GM19023 (cell line): Measurements from ENCODE around the gene SLFN12.
"Not testable (repeated sequence)": the region's sequence is repeated elsewhere in the genome, so short reads cannot be mapped to it uniquely, and the experiment has no call there.

Experiments used
- ATAC-seq: cut with Tn5 transposase; IDR thresholded peaks from one replicate; pipeline ENCODE4 v1.9.1; 2021; ENCODE audit warnings: mild to moderate bottlenecking, moderate library complexity; ENCODE audit not compliant: unreplicated experiment

The SLFN12 gene

DNA sequence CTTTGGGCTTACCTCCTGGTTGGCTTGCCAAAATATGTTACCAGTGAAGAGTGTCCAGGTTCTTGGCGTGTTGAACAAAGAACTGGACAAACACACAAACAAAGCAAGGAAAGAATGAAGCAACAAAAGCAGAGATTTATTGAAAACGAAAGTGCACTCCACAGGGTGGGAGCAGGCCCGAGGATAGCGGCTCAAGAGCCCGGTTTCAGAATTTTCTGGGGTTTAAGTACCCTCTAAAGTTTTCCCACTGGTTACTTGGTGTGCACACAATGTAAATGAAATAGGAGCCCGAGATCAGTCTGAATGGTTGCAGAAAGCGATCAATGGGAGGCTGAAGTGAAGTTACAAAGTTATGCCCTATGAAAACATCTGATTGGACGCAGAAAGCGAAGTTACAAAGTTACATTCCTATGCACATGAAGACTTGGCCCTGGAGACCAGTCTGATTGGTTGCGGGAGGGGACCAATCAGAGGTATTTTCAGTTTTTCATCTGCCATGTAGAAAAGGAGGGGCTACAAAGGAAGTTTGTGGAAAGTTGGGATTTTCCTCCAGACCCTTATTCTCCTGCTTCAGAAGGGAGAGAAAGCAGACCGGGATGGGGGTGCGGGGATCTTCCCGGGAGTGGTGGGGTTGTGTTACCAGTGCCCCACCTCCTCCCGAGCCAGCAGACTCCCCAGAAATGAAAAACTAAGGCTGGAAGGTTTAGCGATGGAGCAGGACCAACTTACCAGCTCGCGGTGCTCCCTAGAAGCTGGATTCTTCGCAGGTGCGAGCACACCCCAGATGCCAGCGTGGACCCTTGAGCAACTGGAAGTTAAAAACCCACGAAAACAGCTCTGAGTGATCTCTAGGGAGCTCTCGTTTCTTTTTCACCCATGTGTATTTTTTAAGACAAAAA is at the start of gene SLFN12:
SLFN12 (minus strand) TSS at position 325 of the 899 bp plus-strand sequence. CDS start 9,472 bp downstream, outside the sequence.
- ATAC-seq = peak; percentile 81

DNA sequence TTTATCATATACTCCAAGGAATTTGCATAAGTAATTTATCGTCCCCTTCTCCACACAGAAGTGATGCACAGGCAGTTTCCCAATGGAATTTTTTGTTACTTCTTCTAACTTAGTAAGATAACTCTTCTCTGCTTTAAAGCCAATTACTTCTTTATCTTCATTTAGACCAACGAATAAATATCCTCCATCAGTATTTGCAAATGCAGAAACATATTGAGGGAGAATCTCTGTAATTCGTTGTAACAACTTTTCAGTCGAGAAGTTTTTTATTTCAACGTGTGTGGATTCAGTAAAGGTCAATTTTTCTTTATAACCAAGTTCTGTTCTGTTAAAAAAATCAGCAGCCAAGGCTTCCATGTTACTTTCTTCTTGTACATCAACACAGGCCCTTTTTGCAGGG is 47.0 kb upstream of the SLFN12 start:
- ATAC-seq = no peak

DNA sequence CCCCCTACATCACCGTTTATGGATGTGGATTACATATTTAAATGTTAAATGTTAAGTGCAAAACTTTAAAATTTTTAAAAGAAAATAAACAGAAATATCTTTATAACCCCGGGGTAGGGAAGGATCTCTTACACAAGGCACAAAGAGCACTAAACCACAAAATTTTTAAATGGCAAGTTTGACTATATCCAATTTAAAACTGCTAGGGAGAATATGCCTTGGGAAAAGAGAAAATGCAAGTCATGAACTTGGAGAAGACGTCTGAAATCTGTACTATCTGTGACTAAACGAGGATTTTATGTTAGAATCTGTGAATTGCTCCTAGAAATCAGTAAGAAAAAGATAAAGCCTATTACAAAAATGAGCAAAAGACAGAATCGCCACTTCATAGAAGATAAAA is 44.9 kb upstream of the SLFN12 start:
- ATAC-seq = no peak

DNA sequence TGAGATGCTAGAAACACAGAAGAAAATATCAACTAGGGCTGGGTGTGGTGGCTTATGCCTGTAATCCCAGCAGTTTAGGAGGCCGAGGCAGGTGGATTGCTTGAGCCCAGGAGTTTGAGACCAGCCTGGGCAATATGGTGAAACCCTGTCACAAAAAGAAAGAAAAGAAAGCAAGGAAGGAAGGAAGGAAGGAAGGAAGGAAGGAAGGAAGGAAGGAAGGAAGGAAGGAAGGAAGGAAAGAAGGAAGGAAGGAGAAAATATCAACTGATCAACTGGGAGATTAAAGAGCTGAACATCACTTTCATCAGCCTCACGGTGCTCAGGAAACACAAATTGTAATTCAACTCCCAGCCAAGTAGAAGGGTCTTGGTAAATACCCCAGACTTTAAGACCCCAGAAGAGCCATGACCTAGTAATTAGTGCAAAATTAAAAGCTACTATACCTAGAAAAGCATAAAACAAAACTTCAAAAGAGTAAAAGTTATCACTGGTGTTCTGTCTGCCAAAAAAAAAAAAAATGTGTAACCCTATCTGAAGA is 44.1 kb upstream of the SLFN12 start:
- ATAC-seq = no peak

DNA sequence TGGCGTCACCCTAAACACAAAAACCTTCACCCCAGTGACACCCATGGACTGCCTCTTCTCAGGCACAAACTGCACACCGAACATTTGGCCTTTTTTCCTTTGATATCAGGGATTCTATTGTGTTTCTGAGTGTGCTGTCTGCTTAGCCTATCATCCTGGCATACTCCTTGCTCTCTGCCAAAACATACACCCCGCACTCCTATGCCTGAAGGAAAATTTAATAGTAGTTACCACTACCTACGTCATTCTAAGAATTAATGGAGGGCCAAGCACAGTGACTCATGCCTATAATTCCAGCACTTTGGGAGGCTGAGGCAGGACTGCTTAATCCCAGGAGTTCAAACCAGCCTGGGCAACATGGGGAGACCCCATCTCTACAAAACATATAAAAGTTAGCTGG is 36.2 kb upstream of the SLFN12 start:
- ATAC-seq = no peak

DNA sequence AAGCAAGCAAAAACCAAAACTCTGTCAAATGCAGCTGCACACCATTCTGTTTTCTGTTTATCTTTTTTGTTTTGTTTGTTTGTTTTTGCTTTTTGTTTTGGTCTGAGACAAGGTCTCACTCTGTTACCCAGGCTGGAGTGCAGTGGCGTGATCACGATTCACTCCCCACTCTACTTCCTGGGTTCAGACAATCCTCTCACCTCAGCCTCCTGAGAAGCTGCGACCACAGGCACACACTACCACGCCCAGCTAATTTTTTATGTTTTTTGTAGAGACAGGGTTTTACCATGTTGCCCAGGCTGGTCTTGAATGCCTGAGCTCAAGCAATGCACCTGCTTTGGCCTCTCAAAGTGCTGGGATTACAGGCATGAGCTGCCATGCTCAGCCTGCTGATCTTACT is 35.5 kb upstream of the SLFN12 start:
- no peak for ATAC-seq

DNA sequence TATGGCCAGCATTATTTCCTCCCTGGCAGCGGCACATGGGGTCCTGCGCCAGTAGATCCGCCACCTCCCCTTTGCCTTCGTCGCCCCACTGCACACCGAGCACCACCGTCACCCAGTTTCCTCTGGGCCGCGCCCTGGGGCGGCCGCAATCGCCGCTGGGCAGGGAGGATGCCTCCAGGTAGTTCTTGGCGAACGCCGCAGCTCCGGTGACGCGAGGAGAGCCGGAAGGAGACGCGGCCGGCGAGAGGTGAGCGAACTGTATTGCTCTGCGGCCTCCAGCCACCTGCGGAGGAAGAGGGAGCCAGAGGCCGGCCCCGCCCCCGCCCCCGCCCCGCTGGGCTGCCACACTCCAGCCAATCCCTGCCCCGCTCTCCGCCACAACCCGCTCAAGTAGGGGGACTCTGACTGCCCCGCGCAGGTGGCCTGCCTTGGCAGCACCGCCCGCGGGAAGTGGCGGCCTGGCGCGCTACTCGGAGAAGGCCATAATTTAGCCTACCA is 28.1 kb upstream of the SLFN12 start:
- peak; percentile 84 for ATAC-seq

DNA sequence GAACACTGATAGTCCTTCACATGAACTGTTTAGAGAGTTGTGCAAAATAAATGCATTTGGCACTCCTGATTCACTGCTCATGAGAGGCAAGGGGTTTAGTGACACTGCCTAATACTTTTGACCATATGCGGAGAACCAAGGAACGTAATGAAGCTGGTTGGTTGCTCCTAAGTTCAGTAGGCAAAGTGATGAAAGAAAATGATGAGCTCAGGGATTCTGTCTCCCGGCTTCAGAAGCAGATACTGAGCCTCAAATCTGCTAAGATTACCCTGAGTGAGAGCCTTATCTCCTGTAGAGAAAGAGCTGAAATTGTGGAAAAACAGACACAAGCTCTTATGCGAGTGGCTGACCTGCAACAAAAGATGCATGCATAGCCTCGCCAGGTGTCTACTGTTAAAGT is 21.7 kb upstream of the SLFN12 start:
- ATAC-seq = not testable (repeated sequence)

DNA sequence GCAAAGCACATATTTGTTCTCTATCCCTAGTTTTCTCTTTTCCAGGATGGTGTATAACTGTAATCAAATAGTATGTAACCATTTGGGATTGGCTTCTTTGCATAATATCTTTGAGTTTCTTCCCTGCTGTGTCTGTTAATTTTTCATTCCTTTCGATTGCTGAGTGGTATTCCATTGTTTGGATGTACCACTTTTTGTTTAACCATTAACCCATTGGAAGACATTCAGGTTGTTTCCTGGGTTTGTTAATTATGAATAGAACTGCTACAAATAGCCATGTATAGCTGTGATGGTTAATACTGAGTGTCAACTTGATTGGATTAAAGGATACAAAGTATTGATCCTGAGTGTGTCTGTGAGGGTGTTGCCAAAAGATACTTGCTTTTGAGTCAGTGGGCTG is 20.9 kb upstream of the SLFN12 start:
- no peak for ATAC-seq

DNA sequence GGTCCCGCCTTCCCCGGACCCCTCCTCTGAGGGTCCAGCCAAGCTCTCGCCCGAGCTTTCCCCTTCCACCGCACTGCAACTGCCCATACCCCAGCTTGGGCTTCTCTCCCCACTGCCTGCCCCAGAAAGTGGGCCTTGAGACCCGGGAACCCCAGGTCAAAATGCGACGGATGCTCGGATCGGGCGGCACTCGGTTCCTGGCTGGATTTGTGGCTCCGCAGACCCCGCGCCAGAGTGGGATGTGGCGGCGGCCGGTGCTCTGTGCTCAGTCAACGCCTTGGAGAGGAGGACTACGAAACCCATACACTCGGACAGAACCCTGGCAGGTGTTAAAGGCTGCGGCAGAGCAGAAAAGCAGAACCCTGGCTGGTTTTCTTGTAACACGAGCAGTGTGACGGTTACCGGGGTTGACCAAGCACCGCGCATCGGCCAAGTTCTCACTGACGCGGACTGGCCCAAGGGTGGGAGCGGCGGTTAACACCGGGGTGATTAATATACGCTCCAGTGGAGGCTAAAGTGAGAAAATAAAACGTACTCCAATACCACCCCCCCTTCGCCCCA is 17.2 kb upstream of the SLFN12 start:
- no peak for ATAC-seq

DNA sequence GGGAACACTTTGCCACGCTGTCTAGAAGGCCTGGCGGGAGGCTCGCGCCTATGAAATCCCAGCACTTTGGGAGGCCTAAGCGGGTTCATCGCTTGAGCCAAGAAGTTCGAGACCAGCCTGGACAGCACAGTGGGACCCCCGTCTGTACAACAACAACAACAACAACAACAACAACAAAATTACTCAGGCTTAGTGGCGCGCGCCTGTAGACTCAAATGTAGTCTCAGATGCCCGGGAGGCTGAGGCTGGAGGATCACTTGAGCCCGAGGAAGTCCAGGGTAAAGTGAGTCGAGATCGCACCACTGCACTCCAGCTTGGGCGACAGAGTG is 16.6 kb upstream of the SLFN12 start:
- no peak for ATAC-seq

DNA sequence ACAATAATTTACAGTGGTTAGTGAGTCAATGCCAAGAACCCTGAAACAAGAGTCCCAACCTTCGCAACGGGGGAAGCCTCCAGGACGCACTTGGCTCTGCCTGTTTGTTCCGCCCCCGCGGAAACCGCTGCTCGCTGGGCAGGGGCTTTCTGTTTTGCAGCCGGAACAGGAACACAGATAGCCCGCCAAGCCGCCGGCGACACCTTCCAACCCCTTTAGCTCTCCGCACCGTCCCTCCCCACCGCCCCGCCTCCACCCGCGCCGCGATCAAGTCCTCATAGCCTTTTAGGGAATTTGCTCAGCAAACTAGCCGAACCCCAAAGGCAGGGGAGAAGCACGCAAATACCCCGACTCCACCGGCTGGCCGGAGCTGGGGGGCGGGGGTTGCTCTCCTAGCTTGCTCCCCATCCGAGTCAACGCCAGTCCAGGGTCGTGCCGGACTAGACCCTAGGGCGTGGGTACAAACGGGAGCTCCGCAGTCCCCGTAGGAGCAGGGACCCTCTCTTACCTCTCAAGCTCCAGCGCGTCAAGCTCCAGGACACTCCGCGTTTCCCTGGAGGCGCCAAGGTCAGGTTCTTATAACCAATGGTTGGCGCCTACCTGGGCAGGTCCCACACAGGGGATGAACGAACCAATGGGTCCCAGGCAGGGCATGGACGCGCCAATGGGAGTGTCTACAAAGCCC is 16.1 kb upstream of the SLFN12 start, which contains the start of gene SLFN13:
SLFN13 (minus strand) TSS at position 553 of the 685 bp plus-strand sequence. CDS start 3,086 bp downstream, outside the sequence.
- ATAC-seq = peak; percentile 79

DNA sequence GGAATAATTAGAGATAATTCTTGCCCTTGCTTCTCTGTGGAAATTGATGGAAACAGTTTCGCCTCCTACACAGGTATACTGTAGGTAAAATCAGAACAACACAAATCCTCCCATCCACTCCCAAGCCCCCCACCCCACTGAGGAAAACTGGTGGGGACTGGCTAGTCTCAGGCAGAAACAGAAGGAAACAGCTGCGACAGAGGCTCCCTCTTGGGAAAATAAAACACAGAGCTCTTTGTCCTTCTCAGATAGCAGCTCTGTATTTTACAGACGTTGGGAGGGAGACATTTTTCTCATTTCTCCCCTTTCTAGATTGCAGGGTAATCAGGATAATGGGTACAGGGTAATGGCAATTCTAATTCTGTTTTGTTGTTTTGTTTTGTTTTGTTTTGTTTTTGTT is 15.2 kb upstream of the SLFN12 start:
- ATAC-seq = no peak

DNA sequence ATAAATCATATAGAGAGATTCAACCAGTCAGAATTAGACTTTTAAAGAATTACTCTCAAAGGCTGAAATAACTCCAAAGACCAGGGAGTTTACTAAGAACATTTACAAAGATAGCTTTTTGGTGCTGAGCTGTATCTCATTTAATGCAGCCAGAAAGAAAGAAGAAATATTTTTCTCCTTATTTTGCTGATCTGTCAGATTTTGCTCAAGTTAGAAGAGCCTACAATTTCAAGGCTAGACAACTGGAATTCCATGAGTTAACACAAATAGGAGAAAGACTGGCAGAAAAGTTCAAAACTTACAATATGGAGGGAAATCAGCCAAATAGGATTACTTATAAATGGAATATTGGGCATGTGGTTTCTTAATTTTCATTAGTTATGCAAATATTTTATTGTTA is 6.1 kb upstream of the SLFN12 start:
- no peak for ATAC-seq

DNA sequence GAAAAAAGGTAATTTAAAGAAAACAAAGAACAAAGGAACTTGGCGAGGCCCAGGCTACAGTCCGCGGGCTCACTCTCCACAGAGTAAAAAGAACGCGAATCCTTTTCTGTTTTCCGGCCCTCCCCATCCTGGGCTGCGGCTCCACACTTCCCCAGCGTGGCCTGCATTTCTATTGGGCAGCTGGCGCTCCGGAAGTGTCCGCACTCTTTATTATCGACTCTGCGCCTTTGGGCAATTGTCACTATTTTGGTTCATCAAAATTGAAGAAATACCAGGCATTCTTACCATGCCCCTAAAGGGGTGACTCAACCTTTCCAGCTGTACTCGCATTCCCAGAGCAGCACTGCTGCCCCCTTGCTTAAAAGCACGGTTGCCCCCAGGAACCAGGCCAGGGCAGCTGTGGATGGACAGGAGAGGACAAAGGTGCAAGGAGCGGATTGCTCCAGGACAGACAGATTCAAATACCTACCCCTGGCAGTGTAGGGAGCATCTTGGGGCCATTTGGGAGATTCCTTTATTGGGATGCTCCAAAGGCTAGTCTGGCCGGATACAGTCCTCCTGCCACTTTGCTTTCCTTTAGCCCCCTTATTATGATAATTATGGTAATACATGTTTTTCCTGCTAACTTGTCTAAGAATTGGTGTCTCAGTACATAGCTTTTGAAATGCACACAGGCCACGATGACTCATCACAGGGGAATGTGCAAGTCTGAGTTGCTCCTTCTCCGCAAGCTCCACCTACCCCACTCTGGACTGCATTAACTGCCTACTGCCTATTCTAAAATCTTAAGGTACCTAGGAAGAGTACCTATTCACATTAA is 985 bp upstream of the SLFN12 start:
- ATAC-seq = peak; percentile 22

DNA sequence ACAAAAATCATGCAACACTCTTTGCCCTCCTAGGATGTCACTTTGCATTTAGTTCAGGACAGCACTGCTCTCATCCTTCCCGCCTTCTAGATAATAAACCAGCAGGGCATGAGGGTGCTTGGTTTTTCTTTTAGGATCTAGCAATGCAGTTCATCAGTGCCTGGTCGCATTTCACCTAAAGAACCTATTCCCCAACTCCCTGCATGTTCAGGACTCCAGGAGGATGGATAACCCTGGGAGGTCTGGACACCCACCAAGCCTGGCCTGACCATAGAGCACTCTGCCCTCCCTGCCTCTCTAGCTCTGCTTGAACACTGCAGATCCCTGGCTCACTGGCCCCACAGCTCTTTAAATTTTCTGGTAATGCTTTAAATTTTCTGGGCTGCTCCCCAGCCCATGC is 2.6 kb downstream of the SLFN12 start:
- ATAC-seq = no peak

DNA sequence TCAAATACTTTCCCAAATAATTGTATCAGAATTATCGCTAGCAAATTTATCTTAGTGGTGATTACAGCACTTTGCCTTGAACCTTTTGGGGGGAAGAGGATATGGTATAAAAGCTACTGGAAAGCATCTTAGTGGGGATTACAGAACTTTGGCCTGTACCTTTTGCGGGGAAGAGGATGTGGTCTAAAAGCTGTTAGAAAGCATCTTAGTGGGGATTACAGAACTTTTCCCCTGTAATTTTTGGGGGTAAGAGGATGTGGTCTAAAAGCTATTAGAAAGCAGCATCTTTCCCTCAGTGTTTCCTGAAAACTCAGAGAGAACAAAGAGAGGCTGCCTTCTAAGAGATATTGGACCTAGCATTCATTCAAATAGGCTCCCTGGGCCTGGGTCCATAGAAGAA is 4.1 kb downstream of the SLFN12 start:
- no peak for ATAC-seq

DNA sequence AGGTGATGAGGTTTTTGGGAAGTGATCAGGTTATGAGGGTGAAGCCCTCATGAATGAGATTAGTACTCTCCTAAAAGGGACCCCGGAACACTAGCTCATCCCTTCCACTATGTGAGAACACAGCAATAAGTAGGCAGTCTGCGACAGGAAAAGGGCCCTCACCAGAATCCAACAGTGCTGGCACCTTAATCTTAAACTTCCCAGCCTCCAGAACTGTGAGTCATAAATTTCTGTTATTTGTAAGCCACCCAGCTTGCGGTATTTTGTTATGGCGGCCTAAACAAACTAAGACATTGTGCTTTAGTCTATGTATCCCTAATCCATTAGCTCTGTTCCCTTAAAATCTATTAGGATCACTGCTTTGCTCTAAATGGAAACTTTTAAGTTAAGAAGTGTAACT is 8.5 kb downstream of the SLFN12 start:
- ATAC-seq = no peak

DNA sequence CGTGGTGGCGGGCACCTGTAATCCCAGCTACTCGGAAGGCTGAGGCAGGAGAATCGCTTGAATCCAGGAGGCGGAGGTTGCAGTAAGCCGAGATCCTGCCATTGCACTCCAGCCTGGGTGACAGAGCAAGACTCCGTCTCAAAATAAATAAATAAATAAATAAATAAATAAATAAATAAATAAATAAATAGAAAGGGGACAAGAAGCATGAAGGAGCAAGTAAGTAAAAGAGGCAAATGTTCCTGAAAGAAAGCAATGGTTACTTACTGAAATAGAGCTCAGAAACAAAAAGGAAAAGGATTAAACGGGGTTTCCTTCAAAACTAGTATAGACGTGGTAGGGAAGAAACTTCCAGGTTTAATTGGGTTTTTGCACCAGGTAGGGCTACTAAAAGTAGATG is 11.2 kb downstream of the SLFN12 start:
- ATAC-seq = not testable (repeated sequence)

DNA sequence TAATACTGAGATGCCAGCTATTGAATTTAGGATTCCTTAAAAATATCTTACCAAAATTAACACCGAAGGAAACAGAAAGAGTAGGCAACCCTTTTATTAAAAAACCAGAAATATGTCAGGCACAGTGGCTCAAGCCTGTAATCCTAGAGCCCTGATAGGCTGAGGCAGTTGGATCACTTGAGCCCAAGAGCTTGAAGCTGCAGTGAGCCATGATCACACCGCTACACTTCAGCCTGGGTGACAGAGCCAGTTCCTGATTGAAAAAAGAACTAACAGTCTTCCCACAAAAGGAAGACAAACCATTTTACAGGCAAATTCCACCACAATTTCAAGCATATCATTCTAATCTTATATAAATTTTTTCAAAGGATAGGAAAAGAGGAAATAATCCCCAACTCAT is 15.6 kb downstream of the SLFN12 start:
- no peak for ATAC-seq

DNA sequence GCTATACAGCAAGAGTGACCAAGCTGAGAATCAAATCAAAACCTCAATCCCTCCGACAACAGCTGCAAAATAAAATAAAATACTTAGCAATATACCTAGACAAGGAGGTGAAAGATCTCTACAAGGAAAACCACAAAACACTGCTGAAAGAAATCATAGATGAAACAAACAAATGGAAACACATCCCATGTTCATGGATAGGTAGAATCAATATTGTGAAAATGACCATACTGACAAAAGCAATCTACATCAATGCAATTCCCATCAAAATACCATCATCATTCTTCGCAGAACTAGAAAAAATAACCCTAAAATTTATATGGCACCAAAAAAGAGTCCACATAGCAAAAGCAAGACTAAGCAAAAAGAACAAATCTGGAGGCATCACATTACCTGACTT is 17.6 kb downstream of the SLFN12 start:
- not testable (repeated sequence) for ATAC-seq
